Endometrium (tissue), 2 donors: ENCODE results near the gene BET1L.
"Not testable (repeated sequence)": the region's sequence is repeated elsewhere in the genome, so short reads cannot be mapped to it uniquely, and the experiment has no call there.

Experiments
- FAIRE-seq: peaks from 2 replicates; lab custom pipeline; 2012; peaks lifted over from hg19 to GRCh38; lab: Jason Lieb, UNC
- donor health status: control.
- donor health status: control.

The BET1L gene

GRCh38 chr11:227824-228379, 20.7 kb upstream of the BET1L start:
- FAIRE-seq: no peak

- FAIRE-seq: no peak
Observed at GRCh38 chr11:225734-226453, 18.7 kb upstream of the BET1L start.

GRCh38 chr11:224424-224823, 17.2 kb upstream of the BET1L start:
- no peak for FAIRE-seq

- FAIRE-seq: no peak
Observed at GRCh38 chr11:223884-224283, 16.7 kb upstream of the BET1L start.

- FAIRE-seq: no peak
Observed at GRCh38 chr11:223026-223789, 16.0 kb upstream of the BET1L start.

- no peak for FAIRE-seq
Observed at GRCh38 chr11:221998-222789, 15.0 kb upstream of the BET1L start.

- no peak for FAIRE-seq
Observed at GRCh38 chr11:221539-221938, 14.3 kb upstream of the BET1L start.

GRCh38 chr11:220641-221215, 13.5 kb upstream of the BET1L start:
- not testable (repeated sequence) for FAIRE-seq

GRCh38 chr11:218815-219593, 11.8 kb upstream of the BET1L start:
- no peak for FAIRE-seq

GRCh38 chr11:217704-218103, 10.5 kb upstream of the BET1L start:
- FAIRE-seq: no peak

GRCh38 chr11:216081-216974, 9.1 kb upstream of the BET1L start:
- FAIRE-seq: no peak

GRCh38 chr11:215581-216037, 8.4 kb upstream of the BET1L start:
- no peak for FAIRE-seq

GRCh38 chr11:214083-214482, 6.9 kb upstream of the BET1L start:
- FAIRE-seq: no peak

GRCh38 chr11:213111-213510, 5.9 kb upstream of the BET1L start:
- FAIRE-seq: no peak

- FAIRE-seq: no peak
Observed at GRCh38 chr11:212150-213100, 5.2 kb upstream of the BET1L start.

- FAIRE-seq: no peak
Observed at GRCh38 chr11:211741-212140, 4.5 kb upstream of the BET1L start.

- no peak for FAIRE-seq
Observed at GRCh38 chr11:211295-211694, 4.1 kb upstream of the BET1L start.

- no peak for FAIRE-seq
Observed at GRCh38 chr11:210803-211180, 3.6 kb upstream of the BET1L start.
